SK-N-SH treated with all-trans-retinoic acid at 6 μM for 48 hours (cell line): ENCODE results near the gene RELT.
A peak's percentile ranks its signal among the peaks of the same experiment; 100 is the strongest.
"Not testable (repeated sequence)": the region's sequence is repeated elsewhere in the genome, so short reads cannot be mapped to it uniquely, and the experiment has no call there.

Source experiments
- ATAC-seq: fragments of 200-7000 bp; cut with Tn5 transposase; 3 replicates; pipeline ENCODE4 v1.9.1; 2020; ENCODE audit warnings: mild to moderate bottlenecking, moderate library complexity
- ARNTL ChIP-seq: fragments of 450-650 bp; formaldehyde crosslinking; IDR thresholded peaks from 2 replicates; pipeline ENCODE4 v1.5.0; 2020; ENCODE audit warnings: low read depth, mild to moderate bottlenecking, moderate library complexity, borderline replicate concordance
- BACH2 ChIP-seq: fragments of 250-450 bp; sonication (Bioruptor Pico); IDR thresholded peaks from 2 replicates; pipeline ENCODE4 v1.9.0; 2021; ENCODE audit warnings: mild to moderate bottlenecking, borderline replicate concordance
- CREB5 ChIP-seq: fragments of 250-450 bp; sonication (Bioruptor Pico); IDR thresholded peaks from 2 replicates; pipeline ENCODE4 v1.5.1; 2020; ENCODE audit warnings: low read depth, mild to moderate bottlenecking, moderate library complexity
- CSDC2 ChIP-seq: fragments of 250-450 bp; sonication (Bioruptor Pico); IDR thresholded peaks from 2 replicates; pipeline ENCODE4 v1.5.0; 2020; ENCODE audit warnings: mild to moderate bottlenecking, moderate library complexity
- CSRNP3 ChIP-seq: fragments of 250-450 bp; sonication (Bioruptor Pico); IDR thresholded peaks from 2 replicates; pipeline ENCODE4 v1.5.1; 2021; ENCODE audit warnings: mild to moderate bottlenecking, moderate library complexity
- ESRRG ChIP-seq: fragments of 250-450 bp; sonication (Bioruptor Pico); IDR thresholded peaks from 2 replicates; pipeline ENCODE4 v1.6.1; 2021; ENCODE audit warnings: mild to moderate bottlenecking
- GLIS3 ChIP-seq: fragments of 250-450 bp; sonication (Bioruptor Pico); IDR thresholded peaks from 2 replicates; pipeline ENCODE4 v1.5.0; 2020; ENCODE audit warnings: mild to moderate bottlenecking, moderate library complexity
- ISL1 ChIP-seq: fragments of 250-450 bp; sonication (Bioruptor Pico); IDR thresholded peaks from 2 replicates; pipeline ENCODE4 v2.1.2; 2022; ENCODE audit warnings: mild to moderate bottlenecking, moderate library complexity
- OSR1 ChIP-seq: fragments of 250-450 bp; sonication (Bioruptor Pico); IDR thresholded peaks from 2 replicates; pipeline ENCODE4 v1.8.0; 2022; ENCODE audit warnings: moderate library complexity, mild to moderate bottlenecking, inconsistent platforms
- PPARA ChIP-seq: fragments of 250-450 bp; sonication (Bioruptor Pico); IDR thresholded peaks from 2 replicates; pipeline ENCODE4 v1.5.0; 2020; ENCODE audit warnings: mild to moderate bottlenecking, borderline replicate concordance
- RARB ChIP-seq: fragments of 250-450 bp; sonication (Bioruptor Pico); IDR thresholded peaks from 2 replicates; pipeline ENCODE4 v1.8.0; 2021; ENCODE audit warnings: mild to moderate bottlenecking, moderate library complexity
- SNAI2 ChIP-seq: fragments of 250-450 bp; sonication (Bioruptor Pico); IDR thresholded peaks from 2 replicates; pipeline ENCODE4 v1.5.0; 2020; ENCODE audit warnings: mild to moderate bottlenecking, moderate library complexity
- TCF4 ChIP-seq: fragments of 250-450 bp; sonication (Bioruptor Pico); IDR thresholded peaks from 2 replicates; pipeline ENCODE4 v1.8.0; 2021; ENCODE audit warnings: mild to moderate bottlenecking, moderate library complexity, borderline replicate concordance
- TOX ChIP-seq: fragments of 250-450 bp; sonication (Bioruptor Pico); IDR thresholded peaks from 2 replicates; pipeline ENCODE4 v1.8.0; 2021; ENCODE audit warnings: mild to moderate bottlenecking, moderate library complexity, borderline replicate concordance
- ZC3H10 ChIP-seq: fragments of 250-450 bp; sonication (Bioruptor Pico); IDR thresholded peaks from 2 replicates; pipeline ENCODE4 v1.5.1; 2021; ENCODE audit warnings: mild to moderate bottlenecking, moderate library complexity
- ZNF565 ChIP-seq: fragments of 450-650 bp; formaldehyde crosslinking; conservative IDR thresholded peaks from 2 replicates; pipeline ENCODE4 v1.5.0; 2020; ENCODE audit warnings: low read depth, mild to moderate bottlenecking, moderate library complexity
- ZNF8 ChIP-seq: fragments of 450-650 bp; formaldehyde crosslinking; IDR thresholded peaks from 2 replicates; pipeline ENCODE4 v1.5.0; 2020; ENCODE audit warnings: mild to moderate bottlenecking, moderate library complexity
- TF ChIP-seq, protein P1 (sequence below): fragments of 250-450 bp; sonication (Bioruptor Pico); IDR thresholded peaks from 2 replicates; pipeline ENCODE4 v1.8.0; 2020; ENCODE audit warnings: mild to moderate bottlenecking, moderate library complexity, borderline replicate concordance
- TF ChIP-seq, protein P2 (sequence below): fragments of 250-450 bp; sonication (Bioruptor Pico); IDR thresholded peaks from 2 replicates; pipeline ENCODE4 v1.8.0; 2021; ENCODE audit warnings: low read depth, mild to moderate bottlenecking, moderate library complexity, borderline replicate concordance

RELT gene

DNA sequence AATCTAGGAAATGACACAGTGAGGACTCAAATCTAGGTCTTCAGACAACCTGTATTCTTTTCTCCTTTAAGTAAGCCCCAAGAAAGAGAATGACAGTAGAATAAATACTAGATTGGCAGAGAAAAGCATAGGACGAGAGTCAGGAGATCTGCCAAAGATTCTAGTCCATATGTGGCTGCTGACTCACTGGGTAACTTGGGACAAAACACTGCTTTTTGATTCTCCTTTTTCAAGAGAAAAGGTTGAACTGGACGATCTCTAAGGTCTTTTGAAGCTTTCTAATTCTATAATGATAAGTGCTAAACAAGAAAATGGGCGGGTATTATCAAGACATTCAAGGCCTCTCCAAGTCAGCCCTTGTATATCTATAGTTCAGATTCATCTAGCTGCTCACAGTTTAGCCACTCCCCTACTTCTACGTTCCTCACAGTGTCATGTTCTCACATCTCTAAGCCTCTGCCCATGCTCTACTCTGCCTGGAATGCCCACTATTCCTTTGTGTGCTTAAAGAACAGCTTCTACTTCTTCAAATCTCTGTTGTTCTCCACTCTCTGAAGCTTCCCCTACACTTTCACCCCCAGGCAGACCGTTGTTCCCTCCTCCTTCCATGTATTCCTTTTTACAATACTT is 53.0 kb downstream of the RELT start:
- TF ChIP-seq RARB (CRISPR knock-in tag) (no peak), CSDC2 (CRISPR knock-in tag) (no peak), OSR1 (CRISPR knock-in tag) (no peak), CREB5 (CRISPR knock-in tag) (no peak), ARNTL (no peak), ISL1 (no peak), GLIS3 (CRISPR knock-in tag) (no peak), PPARA (CRISPR knock-in tag) (no peak), SNAI2 (CRISPR knock-in tag) (no peak), ZNF565 (CRISPR knock-in tag) (no peak), TOX (CRISPR knock-in tag) (no peak), ZNF8 (CRISPR knock-in tag) (no peak), ZC3H10 (no peak), TCF4 (CRISPR knock-in tag) (no peak), CSRNP3 (no peak), BACH2 (no peak)
- TF ChIP-seq, protein P1, sequence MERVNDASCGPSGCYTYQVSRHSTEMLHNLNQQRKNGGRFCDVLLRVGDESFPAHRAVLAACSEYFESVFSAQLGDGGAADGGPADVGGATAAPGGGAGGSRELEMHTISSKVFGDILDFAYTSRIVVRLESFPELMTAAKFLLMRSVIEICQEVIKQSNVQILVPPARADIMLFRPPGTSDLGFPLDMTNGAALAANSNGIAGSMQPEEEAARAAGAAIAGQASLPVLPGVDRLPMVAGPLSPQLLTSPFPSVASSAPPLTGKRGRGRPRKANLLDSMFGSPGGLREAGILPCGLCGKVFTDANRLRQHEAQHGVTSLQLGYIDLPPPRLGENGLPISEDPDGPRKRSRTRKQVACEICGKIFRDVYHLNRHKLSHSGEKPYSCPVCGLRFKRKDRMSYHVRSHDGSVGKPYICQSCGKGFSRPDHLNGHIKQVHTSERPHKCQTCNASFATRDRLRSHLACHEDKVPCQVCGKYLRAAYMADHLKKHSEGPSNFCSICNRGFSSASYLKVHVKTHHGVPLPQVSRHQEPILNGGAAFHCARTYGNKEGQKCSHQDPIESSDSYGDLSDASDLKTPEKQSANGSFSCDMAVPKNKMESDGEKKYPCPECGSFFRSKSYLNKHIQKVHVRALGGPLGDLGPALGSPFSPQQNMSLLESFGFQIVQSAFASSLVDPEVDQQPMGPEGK (CRISPR knock-in tag) = no peak
- TF ChIP-seq, protein P2, sequence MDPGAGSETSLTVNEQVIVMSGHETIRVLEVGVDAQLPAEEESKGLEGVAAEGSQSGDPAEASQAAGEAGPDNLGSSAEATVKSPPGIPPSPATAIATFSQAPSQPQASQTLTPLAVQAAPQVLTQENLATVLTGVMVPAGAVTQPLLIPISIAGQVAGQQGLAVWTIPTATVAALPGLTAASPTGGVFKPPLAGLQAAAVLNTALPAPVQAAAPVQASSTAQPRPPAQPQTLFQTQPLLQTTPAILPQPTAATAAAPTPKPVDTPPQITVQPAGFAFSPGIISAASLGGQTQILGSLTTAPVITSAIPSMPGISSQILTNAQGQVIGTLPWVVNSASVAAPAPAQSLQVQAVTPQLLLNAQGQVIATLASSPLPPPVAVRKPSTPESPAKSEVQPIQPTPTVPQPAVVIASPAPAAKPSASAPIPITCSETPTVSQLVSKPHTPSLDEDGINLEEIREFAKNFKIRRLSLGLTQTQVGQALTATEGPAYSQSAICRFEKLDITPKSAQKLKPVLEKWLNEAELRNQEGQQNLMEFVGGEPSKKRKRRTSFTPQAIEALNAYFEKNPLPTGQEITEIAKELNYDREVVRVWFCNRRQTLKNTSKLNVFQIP (CRISPR knock-in tag) = no peak
- ATAC-seq = peak; percentile 98

DNA sequence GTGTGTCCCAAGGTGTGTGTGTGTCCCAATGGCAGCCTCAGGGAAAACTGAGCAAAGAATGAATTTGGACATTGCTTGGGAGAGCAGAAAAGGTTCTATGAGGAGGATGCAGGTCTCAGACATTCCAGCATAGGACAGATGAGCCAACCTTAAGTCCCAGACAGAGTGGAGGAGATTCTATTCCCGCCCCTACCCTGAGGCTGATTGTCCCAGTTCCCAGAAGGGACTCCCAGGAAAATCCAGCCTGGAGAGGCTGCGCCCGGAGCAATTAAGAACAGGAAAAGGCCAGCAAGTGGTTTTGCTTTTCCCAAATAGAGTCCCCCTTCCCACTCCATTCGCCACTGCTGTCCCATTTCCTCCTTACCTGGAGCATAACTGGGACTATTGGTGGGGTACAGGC is 54.1 kb downstream of the RELT start:
- TF ChIP-seq RARB (CRISPR knock-in tag) = no peak
- TF ChIP-seq ISL1 = no peak
- TF ChIP-seq, protein P1 (CRISPR knock-in tag) = no peak
- no peak for TF ChIP-seq ESRRG
- TF ChIP-seq TOX (CRISPR knock-in tag) = no peak
- no peak for TF ChIP-seq PPARA (CRISPR knock-in tag)
- no peak for ATAC-seq

- peak; percentile 24; the same call in 1 of the 3 replicates for ATAC-seq
- TF ChIP-seq PPARA (CRISPR knock-in tag) (no peak), ISL1 (0 out of 2 replicates have a peak, but pooled peaks have one; percentile 27)
- TF ChIP-seq, all 23 proteins: peak for 1
These were observed 55.2 kb downstream of the RELT start for GRCh38 chr11:73431396-73431795.

DNA sequence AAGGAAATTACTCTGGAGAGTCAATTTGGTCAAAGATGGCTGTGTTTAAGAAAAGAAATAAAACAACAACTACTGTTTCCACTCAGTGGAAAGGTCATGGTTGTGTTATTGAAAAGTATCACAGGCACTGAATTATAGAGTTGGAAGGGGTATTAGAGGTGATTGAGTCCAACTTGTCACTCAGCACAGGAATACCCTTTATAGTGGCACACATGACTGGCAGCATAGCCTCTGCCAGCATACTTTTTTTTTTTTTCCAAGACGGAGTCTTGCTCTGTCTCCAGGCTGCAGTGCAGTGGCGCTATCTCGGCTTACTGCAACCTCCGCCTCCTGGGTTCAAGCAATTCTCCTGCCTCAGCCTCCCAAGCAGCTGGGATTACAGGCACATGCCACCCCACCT is 60.7 kb downstream of the RELT start:
- not testable (repeated sequence) for ATAC-seq
